T-helper 22 cell (primary cell): ENCODE data around the gene PRKCI.
"Not testable (repeated sequence)": the region's sequence is repeated elsewhere in the genome, so short reads cannot be mapped to it uniquely, and the experiment has no call there.

Experiments
- DNase-seq: peaks from one replicate; pipeline ENCODE4 v3.0.0-alpha.2; 2020; ENCODE audit warnings: low read depth

Gene PRKCI

GRCh38 chr3:170290194-170290593 lies 68.0 kb downstream of the PRKCI start:
- no peak for DNase-seq

GRCh38 chr3:170295586-170295985 lies 73.4 kb downstream of the PRKCI start:
- DNase-seq: no peak

- no peak for DNase-seq
These were observed 74.5 kb downstream of the PRKCI start for GRCh38 chr3:170296703-170297102.

- DNase-seq: no peak
These were observed 79.2 kb downstream of the PRKCI start for GRCh38 chr3:170301405-170301804.

- no peak for DNase-seq
These were observed 79.8 kb downstream of the PRKCI start for GRCh38 chr3:170302008-170302407.

- no peak for DNase-seq
These were observed 83.8 kb downstream of the PRKCI start for GRCh38 chr3:170306015-170306414.

GRCh38 chr3:170307671-170308405 lies 85.6 kb downstream of the PRKCI start:
- no peak for DNase-seq

- no peak for DNase-seq
These were observed 86.8 kb downstream of the PRKCI start for GRCh38 chr3:170309046-170309445.

- DNase-seq: no peak
These were observed 95.7 kb downstream of the PRKCI start for GRCh38 chr3:170317954-170318353.

- no peak for DNase-seq
These were observed 98.4 kb downstream of the PRKCI start for GRCh38 chr3:170320461-170321121.

- no peak for DNase-seq
These were observed 99.3 kb downstream of the PRKCI start for GRCh38 chr3:170321321-170322034.

- no peak for DNase-seq
These were observed 100.5 kb downstream of the PRKCI start for GRCh38 chr3:170322566-170323269.

- DNase-seq: no peak
These were observed 101.1 kb downstream of the PRKCI start for GRCh38 chr3:170323331-170323730.

- DNase-seq: no peak
These were observed 102.7 kb downstream of the PRKCI start for GRCh38 chr3:170324962-170325361.

- no peak for DNase-seq
These were observed 105.0 kb downstream of the PRKCI start for GRCh38 chr3:170327040-170327808.

- DNase-seq: not testable (repeated sequence)
These were observed 105.8 kb downstream of the PRKCI start for GRCh38 chr3:170327868-170328548.

GRCh38 chr3:170330366-170330765 lies 108.1 kb downstream of the PRKCI start:
- DNase-seq: no peak

- DNase-seq: no peak
These were observed 108.9 kb downstream of the PRKCI start for GRCh38 chr3:170331143-170331542.

GRCh38 chr3:170337420-170337819 lies 115.2 kb downstream of the PRKCI start:
- no peak for DNase-seq

- DNase-seq: no peak
These were observed 116.6 kb downstream of the PRKCI start for GRCh38 chr3:170338690-170339340.
